Skin epidermis (tissue), 12 donors: Measurements from ENCODE around the gene PRDM16.
"Not testable (repeated sequence)": the region's sequence is repeated elsewhere in the genome, so short reads cannot be mapped to it uniquely, and the experiment has no call there.

Experiments
- H3K27ac ChIP-seq, 21 experiments: fragments of 200-600 bp; sonication (generic) in 11 of 21; one replicate each; pipeline ENCODE4 v1.5.0; 2020; ENCODE audit warnings: mild to moderate bottlenecking in 3 of 21, inconsistent platforms in 2 of 21, moderate library complexity in 2 of 21
- H3K4me3 ChIP-seq, 7 experiments: fragments of 200-600 bp; sonication (generic) in 2 of 7; one replicate each; pipeline ENCODE4 v1.5.0; 2020; ENCODE audit warnings: inconsistent platforms in 2 of 7, mild to moderate bottlenecking in 2 of 7, moderate library complexity in 1 of 7

Gene PRDM16

GRCh38 chr1:3151456-3151855, 82.5 kb downstream of the PRDM16 start:
- no peak overlapping the region for H3K27ac ChIP-seq
- no peak overlapping the region for H3K4me3 ChIP-seq

- Histone ChIP-seq H3K27ac (no peak overlapping the region), H3K4me3 (no peak overlapping the region)
Observed at GRCh38 chr1:3152143-3152542, 83.1 kb downstream of the PRDM16 start.

GRCh38 chr1:3153197-3153596, 84.2 kb downstream of the PRDM16 start:
- no peak overlapping the region for H3K4me3 ChIP-seq
- no peak overlapping the region for H3K27ac ChIP-seq

GRCh38 chr1:3153902-3154795, 85.1 kb downstream of the PRDM16 start:
- H3K4me3 ChIP-seq: no peak overlapping the region
- no peak overlapping the region for H3K27ac ChIP-seq

- Histone ChIP-seq H3K4me3 (no peak overlapping the region), H3K27ac (no peak overlapping the region)
Observed at GRCh38 chr1:3155056-3155925, 86.3 kb downstream of the PRDM16 start.

- H3K27ac ChIP-seq: no peak overlapping the region
Observed at GRCh38 chr1:3155926-3156220, 86.9 kb downstream of the PRDM16 start.

GRCh38 chr1:3156936-3157335, 87.9 kb downstream of the PRDM16 start:
- Histone ChIP-seq H3K27ac (no peak overlapping the region), H3K4me3 (no peak overlapping the region)

More at GRCh38 chr1:3155926-3156220, 86.9 kb downstream of the PRDM16 start:
- H3K4me3 ChIP-seq: no peak overlapping the region

- no peak overlapping the region for H3K27ac ChIP-seq
- H3K4me3 ChIP-seq: no peak overlapping the region
Observed at GRCh38 chr1:3158347-3158746, 89.3 kb downstream of the PRDM16 start.

GRCh38 chr1:3159121-3159520, 90.1 kb downstream of the PRDM16 start:
- no peak overlapping the region for H3K4me3 ChIP-seq
- no peak overlapping the region for H3K27ac ChIP-seq

- H3K27ac ChIP-seq: no peak overlapping the region
- H3K4me3 ChIP-seq: no peak overlapping the region
Observed at GRCh38 chr1:3159996-3160395, 91.0 kb downstream of the PRDM16 start.

- no peak overlapping the region for H3K4me3 ChIP-seq
- no peak overlapping the region for H3K27ac ChIP-seq
Observed at GRCh38 chr1:3160647-3161145, 91.7 kb downstream of the PRDM16 start.

- Histone ChIP-seq H3K4me3 (no peak overlapping the region), H3K27ac (no peak overlapping the region)
Observed at GRCh38 chr1:3161176-3161840, 92.3 kb downstream of the PRDM16 start.

GRCh38 chr1:3162322-3162882, 93.4 kb downstream of the PRDM16 start:
- Histone ChIP-seq H3K4me3 (no peak overlapping the region), H3K27ac (no peak overlapping the region)

- no peak overlapping the region for H3K27ac ChIP-seq
- no peak overlapping the region for H3K4me3 ChIP-seq
Observed at GRCh38 chr1:3163356-3163755, 94.4 kb downstream of the PRDM16 start.

GRCh38 chr1:3164671-3165070, 95.7 kb downstream of the PRDM16 start:
- no peak overlapping the region for H3K4me3 ChIP-seq
- no peak overlapping the region for H3K27ac ChIP-seq

- not testable (repeated sequence) for H3K27ac ChIP-seq, H3K4me3 ChIP-seq
Observed at GRCh38 chr1:3165189-3165588, 96.2 kb downstream of the PRDM16 start.

- H3K4me3 ChIP-seq: no peak overlapping the region
- no peak overlapping the region for H3K27ac ChIP-seq
Observed at GRCh38 chr1:3166206-3166918, 97.4 kb downstream of the PRDM16 start.

GRCh38 chr1:3167255-3167654, 98.3 kb downstream of the PRDM16 start:
- no peak overlapping the region for H3K4me3 ChIP-seq
- no peak overlapping the region for H3K27ac ChIP-seq

GRCh38 chr1:3168678-3169077, 99.7 kb downstream of the PRDM16 start:
- Histone ChIP-seq H3K4me3 (no peak overlapping the region), H3K27ac (no peak overlapping the region)
